Measurements from ENCODE around the gene SPPL2C. TPM values are rescaled to one million over a fixed set of nuclear protein-coding genes. Genes with fewer than 3 reads are reported as not detected.

Gene SPPL2C
- total RNA-seq, 1 experiment from 2014 or later = not detected

DNA sequence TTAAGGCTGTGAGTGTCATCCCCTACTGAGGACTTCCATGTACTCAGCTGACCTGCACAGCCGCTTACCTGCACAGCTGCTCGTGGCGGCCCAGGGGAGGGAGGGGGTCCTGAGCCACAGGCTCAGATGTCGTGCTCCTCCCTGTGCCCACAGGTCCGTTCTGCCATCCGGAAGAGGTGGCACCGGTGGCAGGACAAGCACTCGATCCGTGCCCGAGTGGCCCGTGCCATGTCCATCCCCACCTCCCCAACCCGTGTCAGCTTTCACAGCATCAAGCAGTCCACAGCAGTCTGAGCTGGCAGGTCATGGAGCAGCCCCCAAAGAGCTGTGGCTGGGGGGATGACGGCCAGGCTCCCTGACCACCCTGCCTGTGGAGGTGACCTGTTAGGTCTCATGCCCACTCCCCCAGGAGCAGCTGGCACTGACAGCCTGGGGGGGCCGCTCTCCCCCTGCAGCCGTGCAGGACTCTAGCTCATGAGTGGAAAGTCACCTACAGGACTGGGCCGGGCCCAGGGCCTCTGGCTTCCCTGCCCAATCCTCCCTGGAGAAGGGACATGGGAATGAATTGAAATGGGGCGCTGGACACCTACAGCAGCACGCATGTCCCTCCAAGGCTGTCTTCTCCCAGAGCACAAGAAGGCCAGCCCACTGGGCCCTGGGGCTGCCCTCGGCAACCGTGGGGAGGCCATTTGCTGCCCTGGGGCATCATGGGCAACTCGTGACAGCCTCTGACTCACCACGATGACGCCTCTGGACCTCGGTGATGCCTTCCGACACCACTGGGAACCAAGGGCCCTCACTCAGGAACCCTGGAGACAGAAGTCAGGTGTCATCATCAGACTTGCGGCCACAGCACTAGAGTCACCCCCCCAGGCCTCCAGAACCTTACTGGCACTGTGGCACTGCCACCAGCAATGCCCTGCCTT lies 9.9 kb upstream of the SPPL2C start:
- no peak overlapping the region for H3K27ac Mint-ChIP-seq
- peaks cover 4% of the 10 kb centered on the region for H3K27me3 Mint-ChIP-seq (ENCODE audit: low read depth)
- Histone ChIP-seq H4K20me1 (ENCODE audit: control insufficient read depth, insufficient read depth, insufficient read length) (no peaks in the 10 kb centered on the region), H3K27me3 (ENCODE audit: insufficient read depth, low read length) (no peaks in the 10 kb centered on the region), H3K9ac (ENCODE audit: extremely low read depth, insufficient read length, low read length) (no peak overlapping the region), H3K27ac (ENCODE audit: insufficient read length, low read depth, low read length) (no peak overlapping the region), H3K9me3 (ENCODE audit: control insufficient read depth, low read depth, low read length) (no peaks in the 10 kb centered on the region), H2BK15ac (ENCODE audit: low read depth, low read length) (no peak overlapping the region), H3K18ac (ENCODE audit: insufficient read length, low read depth, low read length) (no peak overlapping the region), H2BK5ac (ENCODE audit: insufficient read length, low read length) (no peak overlapping the region), H2BK12ac (ENCODE audit: insufficient read length, low read depth, low read length) (no peak overlapping the region), H2BK20ac (ENCODE audit: low read depth, low read length, poor library complexity, severe bottlenecking) (no peak overlapping the region), H3K79me1 (ENCODE audit: insufficient read depth, low read depth, low read length, poor library complexity, severe bottlenecking) (no peaks in the 10 kb centered on the region), H2AK5ac (ENCODE audit: insufficient read length, low read length) (no peak overlapping the region), H4K5ac (ENCODE audit: insufficient read length, low read depth, low read length) (no peak overlapping the region), H3K14ac (ENCODE audit: insufficient read depth, low read length) (no peak overlapping the region), H3K4me1 (ENCODE audit: insufficient read depth, low read length) (no peaks in the 10 kb centered on the region), H3T11ph (ENCODE audit: low read length) (no peak overlapping the region), H3K23ac (ENCODE audit: insufficient read length, low read depth, low read length) (no peak overlapping the region), H4K8ac (replicated peaks; ENCODE audit: insufficient read length, low read depth, low read length) (no peak overlapping the region), H3K56ac (ENCODE audit: insufficient read length, low read depth, low read length) (no peak overlapping the region), H3K79me2 (ENCODE audit: insufficient read depth, low read length) (no peaks in the 10 kb centered on the region), H3K4me2 (ENCODE audit: insufficient read depth, insufficient read length, low read length) (no peak overlapping the region), H3K23me2 (ENCODE audit: insufficient read length, low read depth, low read length, poor library complexity, severe bottlenecking) (no peaks in the 10 kb centered on the region), H2BK120ac (ENCODE audit: low read depth, low read length, poor library complexity, severe bottlenecking) (no peak overlapping the region), H4K91ac (ENCODE audit: insufficient read length, low read depth, low read length) (no peak overlapping the region), H2AFZ (ENCODE audit: low read length) (no peak overlapping the region), H3K4ac (ENCODE audit: low read depth, low read length) (no peak overlapping the region)
- no peak for DNase-seq
- H3K4me3 Mint-ChIP-seq = no peak overlapping the region
- H3K36me3 Mint-ChIP-seq (ENCODE audit: insufficient read depth in 1 of 3, low read depth in 3 of 3) = no peaks in the 10 kb centered on the region
- no CpG with 5 or more reads among the region's 26 CpGs for WGBS (ENCODE audit: extremely low coverage, insufficient read length, low lambda C conversion rate)
- TF ChIP-seq, protein P1, sequence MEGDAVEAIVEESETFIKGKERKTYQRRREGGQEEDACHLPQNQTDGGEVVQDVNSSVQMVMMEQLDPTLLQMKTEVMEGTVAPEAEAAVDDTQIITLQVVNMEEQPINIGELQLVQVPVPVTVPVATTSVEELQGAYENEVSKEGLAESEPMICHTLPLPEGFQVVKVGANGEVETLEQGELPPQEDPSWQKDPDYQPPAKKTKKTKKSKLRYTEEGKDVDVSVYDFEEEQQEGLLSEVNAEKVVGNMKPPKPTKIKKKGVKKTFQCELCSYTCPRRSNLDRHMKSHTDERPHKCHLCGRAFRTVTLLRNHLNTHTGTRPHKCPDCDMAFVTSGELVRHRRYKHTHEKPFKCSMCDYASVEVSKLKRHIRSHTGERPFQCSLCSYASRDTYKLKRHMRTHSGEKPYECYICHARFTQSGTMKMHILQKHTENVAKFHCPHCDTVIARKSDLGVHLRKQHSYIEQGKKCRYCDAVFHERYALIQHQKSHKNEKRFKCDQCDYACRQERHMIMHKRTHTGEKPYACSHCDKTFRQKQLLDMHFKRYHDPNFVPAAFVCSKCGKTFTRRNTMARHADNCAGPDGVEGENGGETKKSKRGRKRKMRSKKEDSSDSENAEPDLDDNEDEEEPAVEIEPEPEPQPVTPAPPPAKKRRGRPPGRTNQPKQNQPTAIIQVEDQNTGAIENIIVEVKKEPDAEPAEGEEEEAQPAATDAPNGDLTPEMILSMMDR (conservative IDR thresholded peaks at IDR 0.05) = no peak
- peaks cover 3 to 12% of the 10 kb centered on the region in 2 experiments; a peak in 2 of 4 replicates for H3K4me1 Mint-ChIP-seq
- H3K9me3 Mint-ChIP-seq = no peaks in the 10 kb centered on the region
